ENCODE data around the gene TXNRD2. TPM values are rescaled to one million over a fixed set of nuclear protein-coding genes. Genes with fewer than 3 reads are reported as not detected.

The TXNRD2 gene
- total RNA-seq, 4 donors from 2014 or later = 16.7 to 33.1 (median 20.3) TPM

DNA sequence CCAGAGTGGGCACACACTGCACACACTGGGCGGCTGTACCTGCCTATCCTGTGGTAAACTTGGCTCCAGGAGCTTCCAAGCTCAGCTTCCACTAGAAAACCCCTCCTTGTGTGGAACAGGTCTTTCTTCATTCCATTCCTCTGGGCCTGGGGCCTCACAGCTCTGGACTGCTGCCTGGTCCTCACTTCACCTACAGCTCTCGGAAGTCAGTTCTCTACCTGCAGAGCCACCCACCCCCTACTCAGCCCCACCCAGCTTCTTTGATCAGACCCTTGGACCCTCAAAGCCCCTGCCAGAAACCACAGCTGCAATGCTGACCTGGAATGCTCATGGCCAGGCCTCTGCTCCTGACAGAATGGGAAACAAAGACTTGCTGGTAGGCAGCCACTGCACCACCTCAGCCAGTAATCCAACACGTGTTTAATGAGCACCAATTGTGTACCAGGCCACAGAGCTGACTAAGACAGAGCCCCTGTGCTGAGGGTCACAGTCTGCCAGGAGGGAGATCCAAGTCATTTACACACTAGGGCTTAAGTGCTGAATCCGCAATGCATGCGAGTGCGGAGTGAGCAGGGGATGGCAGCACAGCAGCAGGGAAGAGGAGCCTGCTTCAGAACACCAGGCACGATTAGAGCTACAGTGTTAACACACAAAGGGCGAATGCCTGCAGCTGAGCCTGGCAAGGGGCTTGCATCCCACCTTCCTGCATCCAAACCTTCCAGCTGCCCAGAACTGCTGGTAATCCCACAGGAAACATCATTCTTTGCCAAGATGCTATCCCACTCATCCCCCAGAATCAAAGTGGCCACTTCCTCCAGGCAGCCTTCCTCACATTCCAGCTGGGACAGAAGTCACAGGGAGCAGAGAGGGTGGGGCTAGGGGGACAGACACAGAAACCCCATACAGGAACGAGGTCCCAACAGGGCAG, 91.5 kb downstream of the TXNRD2 start:
- Histone ChIP-seq H3K36me3 (peaks cover 0 to 40% of the 10 kb centered on the region in 2 donors), H3K27me3 (no peaks in the 10 kb centered on the region), H3K9me3 (no peaks in the 10 kb centered on the region), H3K27ac (no peak overlapping the region), H3K4me1 (peaks cover 0 to 31% (median 14%) of the 10 kb centered on the region in 3 donors), H3K4me3 (no peak overlapping the region)
- TF ChIP-seq POLR2A (IDR thresholded peaks at IDR 0.05) (no peak), EP300 (IDR thresholded peaks at IDR 0.05) (no peak), POLR2AphosphoS5 (IDR thresholded peaks at IDR 0.05) (no peak)
- TF ChIP-seq, protein P1, sequence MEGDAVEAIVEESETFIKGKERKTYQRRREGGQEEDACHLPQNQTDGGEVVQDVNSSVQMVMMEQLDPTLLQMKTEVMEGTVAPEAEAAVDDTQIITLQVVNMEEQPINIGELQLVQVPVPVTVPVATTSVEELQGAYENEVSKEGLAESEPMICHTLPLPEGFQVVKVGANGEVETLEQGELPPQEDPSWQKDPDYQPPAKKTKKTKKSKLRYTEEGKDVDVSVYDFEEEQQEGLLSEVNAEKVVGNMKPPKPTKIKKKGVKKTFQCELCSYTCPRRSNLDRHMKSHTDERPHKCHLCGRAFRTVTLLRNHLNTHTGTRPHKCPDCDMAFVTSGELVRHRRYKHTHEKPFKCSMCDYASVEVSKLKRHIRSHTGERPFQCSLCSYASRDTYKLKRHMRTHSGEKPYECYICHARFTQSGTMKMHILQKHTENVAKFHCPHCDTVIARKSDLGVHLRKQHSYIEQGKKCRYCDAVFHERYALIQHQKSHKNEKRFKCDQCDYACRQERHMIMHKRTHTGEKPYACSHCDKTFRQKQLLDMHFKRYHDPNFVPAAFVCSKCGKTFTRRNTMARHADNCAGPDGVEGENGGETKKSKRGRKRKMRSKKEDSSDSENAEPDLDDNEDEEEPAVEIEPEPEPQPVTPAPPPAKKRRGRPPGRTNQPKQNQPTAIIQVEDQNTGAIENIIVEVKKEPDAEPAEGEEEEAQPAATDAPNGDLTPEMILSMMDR (IDR thresholded peaks at IDR 0.05) = no peak
- 75 to 82% methylated on average over 2 to 6 of the region's 9 CpGs for WGBS, 2 donors (ENCODE audit: low coverage in 1 of 2)
- ATAC-seq = no peak

DNA sequence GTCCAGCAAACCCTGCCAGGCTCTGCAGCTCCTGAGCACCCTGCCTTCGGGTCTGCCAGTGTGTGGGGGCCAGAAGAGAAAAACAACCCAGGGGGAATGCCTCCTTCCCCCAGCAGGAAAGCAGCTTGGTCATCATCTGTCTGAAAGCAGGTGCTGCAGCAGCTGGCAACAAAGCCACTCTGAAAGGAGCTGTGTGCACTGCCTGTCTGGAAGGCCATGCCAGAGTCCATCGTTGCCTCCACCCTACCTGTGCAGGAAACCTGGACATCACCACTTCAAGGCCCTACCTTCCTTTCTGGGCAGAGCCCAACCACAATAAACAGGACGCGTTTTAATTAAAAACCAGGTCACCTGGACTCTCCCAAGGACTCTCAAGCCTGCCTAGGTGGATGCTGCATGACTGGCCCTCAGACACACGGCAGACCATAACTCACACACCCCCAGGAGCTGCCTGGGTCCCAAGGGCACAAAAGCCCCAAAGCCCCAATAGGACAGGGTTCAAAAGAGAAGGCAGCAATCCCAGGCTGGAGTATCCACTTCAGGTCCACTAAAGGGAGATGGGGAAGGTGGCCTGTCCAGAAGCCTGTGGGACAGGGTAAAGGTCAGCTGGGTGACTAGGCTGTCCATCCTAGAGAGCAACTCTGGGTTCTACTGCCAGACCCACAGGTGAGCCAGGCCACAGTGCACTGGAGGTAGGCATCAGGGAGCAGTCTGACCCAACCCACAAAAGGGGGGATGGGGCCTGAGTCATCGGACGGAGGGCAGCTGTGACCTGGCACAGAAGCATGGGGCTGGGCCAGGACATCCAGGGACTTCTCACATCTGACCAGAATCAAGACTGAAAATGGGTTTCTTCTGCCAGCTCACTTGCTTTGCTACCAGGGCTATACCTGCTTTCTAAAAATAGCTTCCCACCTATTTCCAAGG, 93.1 kb downstream of the TXNRD2 start:
- Histone ChIP-seq H3K4me1 (peaks cover 0 to 40% (median 12%) of the 10 kb centered on the region in 3 donors), H3K27me3 (no peaks in the 10 kb centered on the region), H3K36me3 (peaks cover 0 to 40% of the 10 kb centered on the region in 2 donors), H3K9me3 (no peaks in the 10 kb centered on the region), H3K4me3 (no peak overlapping the region), H3K27ac (no peak overlapping the region)
- TF ChIP-seq POLR2A (IDR thresholded peaks at IDR 0.05) (no peak), EP300 (IDR thresholded peaks at IDR 0.05) (no peak), POLR2AphosphoS5 (IDR thresholded peaks at IDR 0.05) (no peak)
- TF ChIP-seq, protein P1 (IDR thresholded peaks at IDR 0.05) = no peak
- WGBS, 2 donors (ENCODE audit: low coverage in 1 of 2) = 69 to 83% methylated on average over 1 to 3 of the region's 7 CpGs
- no peak for ATAC-seq

DNA sequence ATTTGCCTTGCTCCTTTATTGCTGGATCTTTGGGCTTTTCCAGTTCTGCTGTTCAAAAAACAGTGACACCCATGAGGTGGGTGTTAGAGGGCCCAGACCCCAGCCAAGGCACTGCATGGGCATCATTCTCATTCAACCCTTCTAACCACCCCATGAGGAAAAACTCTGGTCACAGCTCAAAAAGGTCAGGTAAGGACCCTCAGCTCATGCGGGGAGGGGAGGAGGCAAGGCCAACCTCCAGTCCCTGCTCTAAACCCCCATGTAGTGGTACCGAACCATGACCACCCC, 94.3 kb downstream of the TXNRD2 start:
- H3K4me1 ChIP-seq = peaks cover 0 to 31% (median 3%) of the 10 kb centered on the region in 3 donors
- no peak for ATAC-seq
- H3K9me3 ChIP-seq = no peaks in the 10 kb centered on the region
- TF ChIP-seq POLR2A (IDR thresholded peaks at IDR 0.05) (no peak), POLR2AphosphoS5 (IDR thresholded peaks at IDR 0.05) (no peak), EP300 (IDR thresholded peaks at IDR 0.05) (no peak)
- TF ChIP-seq, protein P1 (IDR thresholded peaks at IDR 0.05) = no peak
- no peak overlapping the region for H3K27ac ChIP-seq
- H3K36me3 ChIP-seq = peaks cover 0 to 37% of the 10 kb centered on the region in 2 donors
- H3K27me3 ChIP-seq = no peaks in the 10 kb centered on the region
- no CpG with 5 or more reads among the region's 2 CpGs for WGBS, 2 donors (ENCODE audit: low coverage in 1 of 2)
- H3K4me3 ChIP-seq = no peak overlapping the region

DNA sequence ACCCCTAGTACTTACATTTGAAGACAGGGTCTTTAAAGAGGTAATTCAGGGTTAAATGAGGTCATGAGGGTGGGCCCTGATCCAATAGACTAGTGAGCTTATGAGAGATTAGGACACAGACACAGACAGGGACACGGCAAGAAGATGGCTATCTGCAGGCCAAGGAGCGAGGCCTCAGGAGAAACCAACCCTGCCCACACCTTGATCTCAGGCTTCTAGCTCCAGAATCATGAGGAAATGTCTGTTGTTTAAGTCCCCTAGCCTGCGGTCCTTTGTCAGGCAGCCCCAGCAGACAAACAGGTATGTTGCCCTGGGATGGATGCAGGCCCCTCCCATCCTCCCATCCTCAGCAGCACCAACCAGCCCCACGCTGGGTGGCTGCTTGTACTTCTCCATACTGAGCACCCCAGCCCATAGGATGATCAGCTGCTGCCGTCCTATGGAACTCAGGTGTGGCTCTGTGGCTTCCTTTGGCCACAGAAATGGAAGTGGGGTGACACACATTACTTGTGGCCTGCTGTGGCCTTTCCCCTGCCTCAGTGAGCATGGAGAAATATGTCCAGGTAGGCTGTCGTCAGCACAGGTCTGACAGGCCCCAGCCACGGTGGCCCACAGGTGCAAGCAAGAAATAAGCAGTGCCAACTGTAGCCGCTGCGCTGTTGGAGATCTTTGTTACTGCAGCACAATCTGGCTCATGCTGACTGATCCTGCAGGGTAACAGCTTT, 94.8 kb downstream of the TXNRD2 start:
- TF ChIP-seq POLR2A (IDR thresholded peaks at IDR 0.05) (no peak), EP300 (IDR thresholded peaks at IDR 0.05) (no peak)
- no peak overlapping the region for H3K4me3 ChIP-seq
- WGBS, 2 donors (ENCODE audit: low coverage in 1 of 2) = 80 to 85% methylated on average over 1 to 5 of the region's 9 CpGs

More for the DNA sequence above, 94.8 kb downstream of the TXNRD2 start:
- Histone ChIP-seq H3K9me3 (no peaks in the 10 kb centered on the region), H3K27ac (no peak overlapping the region), H3K36me3 (peaks cover 0 to 32% of the 10 kb centered on the region in 2 donors), H3K4me1 (peaks cover 0 to 26% (median 3%) of the 10 kb centered on the region in 3 donors), H3K27me3 (no peaks in the 10 kb centered on the region)
- no peak for ATAC-seq
